ENCODE results near the gene C16orf89. TPM values are rescaled to one million over a fixed set of nuclear protein-coding genes. Genes with fewer than 3 reads are reported as not detected.

Gene C16orf89
- total RNA-seq, 1 donor from 2014 or later: not detected

- peaks cover 47% of the 10 kb centered on the region for H3K27me3 Mint-ChIP-seq (ENCODE audit: low read depth)
- no peak overlapping the region for H3K4me3 Mint-ChIP-seq
- no peak for TF ChIP-seq CTCF (conservative IDR thresholded peaks at IDR 0.05)
- no peak for DNase-seq (ENCODE audit: low read depth, low spot score)
- H3K36me3 Mint-ChIP-seq (ENCODE audit: low read depth): no peaks in the 10 kb centered on the region
- H3K27ac Mint-ChIP-seq (ENCODE audit: unreplicated experiment): no peak overlapping the region
- H3K4me1 Mint-ChIP-seq: no peaks in the 10 kb centered on the region
- no peaks in the 10 kb centered on the region for H3K9me3 Mint-ChIP-seq
Observed at GRCh38 chr16:5042574-5043171, 23.1 kb downstream of the C16orf89 start.

- Mint-ChIP-seq H3K9me3 (no peaks in the 10 kb centered on the region), H3K27me3 (ENCODE audit: low read depth) (peaks cover 39% of the 10 kb centered on the region)
- DNase-seq (ENCODE audit: low read depth, low spot score): no peak
Observed at GRCh38 chr16:5041600-5042133, 24.1 kb downstream of the C16orf89 start.

GRCh38 chr16:5040451-5040850 lies 25.3 kb downstream of the C16orf89 start:
- no peak for DNase-seq (ENCODE audit: low read depth, low spot score)
- Mint-ChIP-seq H3K27ac (ENCODE audit: unreplicated experiment) (no peak overlapping the region), H3K27me3 (ENCODE audit: low read depth) (peaks cover 37% of the 10 kb centered on the region)

More at GRCh38 chr16:5041600-5042133, 24.1 kb downstream of the C16orf89 start:
- no peak overlapping the region for H3K27ac Mint-ChIP-seq (ENCODE audit: unreplicated experiment)
- no peak overlapping the region for H3K4me3 Mint-ChIP-seq
- H3K36me3 Mint-ChIP-seq (ENCODE audit: low read depth): no peaks in the 10 kb centered on the region
- TF ChIP-seq CTCF (conservative IDR thresholded peaks at IDR 0.05): no peak
- no peaks in the 10 kb centered on the region for H3K4me1 Mint-ChIP-seq

DNA sequence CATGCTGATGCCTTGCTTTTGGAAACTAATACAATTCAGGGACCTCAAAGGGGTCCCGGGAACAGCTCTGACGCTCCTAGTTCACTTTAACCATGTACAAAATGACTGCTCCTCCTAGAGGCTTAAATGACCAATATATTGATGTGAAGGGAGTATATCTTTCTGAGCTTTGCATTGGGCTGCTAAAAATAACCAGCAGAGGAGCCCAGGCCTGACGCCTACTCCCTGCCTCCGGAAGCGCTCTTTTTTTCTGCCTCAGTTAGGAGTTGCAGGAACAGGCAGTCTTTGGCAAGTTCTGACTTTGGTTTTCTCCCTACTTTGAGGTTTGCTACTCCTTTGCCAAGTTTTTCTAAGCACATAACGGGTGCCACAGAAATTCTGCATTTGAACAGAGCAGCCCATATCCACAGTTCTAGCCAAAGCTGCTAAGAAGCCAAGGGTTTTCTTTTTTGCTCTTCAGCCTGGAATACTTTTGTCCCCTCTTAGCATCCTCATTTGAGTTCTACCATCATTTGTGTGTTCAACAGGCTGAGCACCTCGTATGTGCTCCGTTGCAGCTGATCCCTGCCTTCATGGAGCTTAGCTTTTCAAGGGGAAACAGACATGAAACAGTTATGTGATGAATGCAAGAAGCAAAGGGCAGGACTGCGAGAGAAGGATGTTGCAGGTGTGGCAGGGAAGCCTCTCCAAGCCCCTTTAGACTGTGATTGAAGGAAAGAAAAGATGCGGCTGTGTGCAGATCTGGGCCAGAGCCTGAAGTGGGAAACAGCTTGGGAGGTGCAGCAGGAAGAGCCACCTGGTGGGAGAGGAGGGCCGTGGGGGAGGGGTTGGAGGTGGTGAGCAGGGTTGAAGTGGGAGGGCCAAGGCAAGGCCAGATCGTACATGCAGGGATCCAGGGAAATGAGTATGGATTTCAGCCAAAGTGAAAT lies 29.3 kb downstream of the C16orf89 start:
- TF ChIP-seq CTCF (conservative IDR thresholded peaks at IDR 0.05): no peak
- peaks cover 28% of the 10 kb centered on the region for H3K4me1 Mint-ChIP-seq
- no peaks in the 10 kb centered on the region for H3K9me3 Mint-ChIP-seq
- no peaks in the 10 kb centered on the region for H3K36me3 Mint-ChIP-seq (ENCODE audit: low read depth)
- H3K27me3 Mint-ChIP-seq (ENCODE audit: low read depth): peaks cover 30% of the 10 kb centered on the region
- peak overlapping the region; percentile 36 for H3K4me3 Mint-ChIP-seq
- no peak overlapping the region for H3K27ac Mint-ChIP-seq (ENCODE audit: unreplicated experiment)
- no peak for DNase-seq (ENCODE audit: low read depth, low spot score)

More at GRCh38 chr16:5040451-5040850, 25.3 kb downstream of the C16orf89 start:
- no peak for TF ChIP-seq CTCF (conservative IDR thresholded peaks at IDR 0.05)
- H3K4me1 Mint-ChIP-seq: peaks cover 6% of the 10 kb centered on the region
- H3K4me3 Mint-ChIP-seq: no peak overlapping the region
- no peaks in the 10 kb centered on the region for H3K36me3 Mint-ChIP-seq (ENCODE audit: low read depth)
- no peaks in the 10 kb centered on the region for H3K9me3 Mint-ChIP-seq

DNA sequence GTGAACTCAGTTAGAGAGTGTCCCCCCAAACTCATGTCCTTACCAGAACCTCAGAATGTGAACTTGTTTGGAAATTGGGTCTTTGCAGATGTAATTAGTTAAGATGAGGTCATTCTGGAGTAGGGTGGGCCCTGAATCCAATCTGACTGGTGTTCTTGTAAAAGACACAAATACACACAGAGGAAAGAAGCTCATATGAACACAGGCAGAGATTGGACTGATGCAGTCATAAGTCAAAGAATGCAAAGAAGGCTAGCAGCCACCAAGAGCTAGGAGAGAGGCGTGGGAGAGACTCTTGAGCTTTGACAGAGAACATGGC lies 29.9 kb downstream of the C16orf89 start:
- Mint-ChIP-seq H3K9me3 (no peaks in the 10 kb centered on the region), H3K4me3 (peak overlapping the region; percentile 36), H3K27ac (ENCODE audit: unreplicated experiment) (no peak overlapping the region), H3K36me3 (ENCODE audit: low read depth) (no peaks in the 10 kb centered on the region), H3K27me3 (ENCODE audit: low read depth) (peaks cover 23% of the 10 kb centered on the region), H3K4me1 (peaks cover 28% of the 10 kb centered on the region)
- no peak for DNase-seq (ENCODE audit: low read depth, low spot score)
- no peak for TF ChIP-seq CTCF (conservative IDR thresholded peaks at IDR 0.05)
